Fibroblast of the aortic adventitia (primary cell): ENCODE results near the gene CEMIP. TPM values are rescaled to one million over a fixed set of nuclear protein-coding genes. Genes with fewer than 3 reads are reported as not detected.

ENCODE experiments used
- DNase-seq: peaks from one replicate; pipeline ENCODE4 v3.0.0-alpha.2; 2010; ENCODE audit warnings: low read depth
- H3K4me3 ChIP-seq: 2 replicates; pipeline ENCODE4 v1.5.1; 2011; ENCODE audit warnings: low read depth, mild to moderate bottlenecking, control low read depth, low read length, moderate library complexity
- CTCF ChIP-seq: IDR thresholded peaks from 2 replicates; pipeline ENCODE4 v1.5.1; 2011; ENCODE audit warnings: mild to moderate bottlenecking, low read length, control low read depth, inconsistent platforms; ENCODE audit not compliant: insufficient read depth
- total RNA-seq: library from RNA; depleted of rRNA; stranded (reverse); fragments of >200 nt; gene quantifications from 2 replicates; pipeline ENCODE4 v1.2.3, GENCODE V29; 2012; ENCODE audit warnings: low replicate concordance

The CEMIP gene
- total RNA-seq, 1 donor = 225 TPM

- no peak overlapping the region for H3K4me3 ChIP-seq
- DNase-seq = no peak
- TF ChIP-seq CTCF = no peak
Measured at GRCh38 chr15:80911821-80912220, 132.7 kb downstream of the CEMIP start.

- no peak overlapping the region for H3K4me3 ChIP-seq
- DNase-seq = no peak
- no peak for TF ChIP-seq CTCF
Measured at GRCh38 chr15:80912673-80913072, 133.5 kb downstream of the CEMIP start.

GRCh38 chr15:80913541-80913940, 134.4 kb downstream of the CEMIP start:
- no peak for DNase-seq
- TF ChIP-seq CTCF = no peak
- H3K4me3 ChIP-seq = no peak overlapping the region

- no peak for TF ChIP-seq CTCF
- no peak overlapping the region for H3K4me3 ChIP-seq
- DNase-seq = no peak
Measured at GRCh38 chr15:80915472-80915871, 136.3 kb downstream of the CEMIP start.

GRCh38 chr15:80916056-80916455, 136.9 kb downstream of the CEMIP start:
- DNase-seq = no peak
- no peak overlapping the region for H3K4me3 ChIP-seq
- TF ChIP-seq CTCF = no peak

GRCh38 chr15:80918196-80918783, 139.1 kb downstream of the CEMIP start:
- TF ChIP-seq CTCF = no peak
- H3K4me3 ChIP-seq = no peak overlapping the region
- DNase-seq = no peak

GRCh38 chr15:80920271-80920699, 141.1 kb downstream of the CEMIP start:
- H3K4me3 ChIP-seq = no peak overlapping the region
- no peak for DNase-seq
- no peak for TF ChIP-seq CTCF
